ENCODE data around the gene PDCD2. TPM values are rescaled to one million over a fixed set of nuclear protein-coding genes. Genes with fewer than 3 reads are reported as not detected.
A peak's percentile ranks its signal among the peaks of the same experiment; 100 is the strongest.
"Not testable (repeated sequence)": the region's sequence is repeated elsewhere in the genome, so short reads cannot be mapped to it uniquely, and the experiment has no call there.

PDCD2 gene
- polyA plus RNA-seq, 10 donors: 46.6 to 55.4 (median 53.5) TPM

DNA sequence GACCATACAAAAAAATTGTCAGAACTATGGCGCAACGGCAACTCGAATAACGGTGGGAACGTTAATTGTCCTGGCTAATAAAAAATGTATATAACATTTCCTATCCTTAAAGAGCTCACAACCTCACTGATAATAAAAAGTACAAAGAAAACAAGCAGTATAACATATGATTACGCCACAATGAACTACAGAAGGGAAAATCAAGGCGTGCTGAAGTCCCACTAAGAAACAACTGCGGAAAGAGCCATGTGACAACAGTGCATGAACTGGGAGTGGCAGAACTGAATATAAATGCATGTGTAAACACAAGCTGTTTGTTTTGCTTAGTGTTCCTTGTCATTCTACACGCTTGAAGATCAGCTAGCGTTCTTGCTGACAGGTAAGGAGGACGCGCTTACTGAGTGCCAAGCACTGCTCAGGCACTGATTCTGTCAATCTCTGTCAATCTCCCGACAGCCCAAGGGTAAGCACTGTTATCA is 30.9 kb downstream of the PDCD2 start:
- no peak for DNase-seq

DNA sequence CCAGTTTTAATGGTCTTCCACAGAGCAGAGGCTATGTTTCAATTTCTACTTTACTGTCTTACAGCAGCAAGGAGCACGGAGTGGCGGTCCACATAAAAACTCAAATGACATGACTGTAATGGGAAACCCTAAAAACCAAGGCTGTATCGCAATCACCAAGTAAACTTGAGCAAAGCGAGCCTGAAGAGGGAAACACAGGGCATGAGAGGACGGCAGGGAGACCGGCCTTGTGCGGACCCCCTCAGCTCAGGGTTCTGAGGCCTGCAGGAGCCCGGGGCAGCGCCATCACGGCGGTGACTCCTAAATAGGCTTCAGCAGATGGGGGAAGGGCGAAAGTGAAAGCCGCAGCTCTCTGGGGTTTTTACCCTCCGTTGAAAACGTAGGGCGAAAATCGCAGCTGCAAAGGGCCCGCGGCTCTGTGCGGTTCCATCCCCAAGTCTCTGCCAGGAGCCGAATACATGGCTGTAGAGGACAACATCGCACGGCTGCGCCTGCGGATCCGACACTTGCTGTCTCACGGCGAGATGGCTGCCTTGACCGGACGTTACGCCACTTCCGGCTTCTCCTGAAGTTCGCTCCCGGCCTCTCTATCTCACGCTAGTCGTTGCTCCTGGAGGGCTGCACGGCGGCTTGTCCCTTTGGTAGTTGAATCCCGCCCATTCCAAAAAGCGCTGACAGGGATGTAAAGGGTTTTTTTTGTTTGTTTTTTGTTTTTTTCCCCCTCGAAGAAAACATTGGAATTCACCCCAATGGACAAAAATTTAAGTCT is 31.5 kb downstream of the PDCD2 start, which contains the start of gene PSMB1:
TSS of gene PSMB1 (minus strand) at position 543 of the 769 bp plus-strand sequence. CDS start at position 478, 65 bp downstream.
- DNase-seq: peak; percentile 96 to 98 (median 97)

DNA sequence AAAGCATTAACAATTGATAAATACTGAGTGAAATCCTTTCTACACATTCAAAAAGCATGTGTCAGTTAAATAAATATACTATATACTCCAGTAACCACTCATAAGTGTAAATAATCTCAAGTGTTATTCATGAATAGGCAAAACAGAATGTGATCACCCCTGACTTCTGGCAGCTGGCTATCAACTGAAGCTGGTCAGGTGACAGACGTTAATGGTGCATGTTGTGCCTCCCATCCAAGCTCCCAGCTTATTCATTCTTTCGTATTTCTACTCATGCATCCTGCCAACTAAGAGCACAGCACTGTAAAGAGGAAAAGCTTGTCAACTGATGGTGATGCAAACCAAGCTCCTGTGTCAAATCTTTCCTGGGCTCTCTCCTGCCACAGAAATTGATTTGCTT is 39.0 kb downstream of the PDCD2 start:
- DNase-seq: no peak

DNA sequence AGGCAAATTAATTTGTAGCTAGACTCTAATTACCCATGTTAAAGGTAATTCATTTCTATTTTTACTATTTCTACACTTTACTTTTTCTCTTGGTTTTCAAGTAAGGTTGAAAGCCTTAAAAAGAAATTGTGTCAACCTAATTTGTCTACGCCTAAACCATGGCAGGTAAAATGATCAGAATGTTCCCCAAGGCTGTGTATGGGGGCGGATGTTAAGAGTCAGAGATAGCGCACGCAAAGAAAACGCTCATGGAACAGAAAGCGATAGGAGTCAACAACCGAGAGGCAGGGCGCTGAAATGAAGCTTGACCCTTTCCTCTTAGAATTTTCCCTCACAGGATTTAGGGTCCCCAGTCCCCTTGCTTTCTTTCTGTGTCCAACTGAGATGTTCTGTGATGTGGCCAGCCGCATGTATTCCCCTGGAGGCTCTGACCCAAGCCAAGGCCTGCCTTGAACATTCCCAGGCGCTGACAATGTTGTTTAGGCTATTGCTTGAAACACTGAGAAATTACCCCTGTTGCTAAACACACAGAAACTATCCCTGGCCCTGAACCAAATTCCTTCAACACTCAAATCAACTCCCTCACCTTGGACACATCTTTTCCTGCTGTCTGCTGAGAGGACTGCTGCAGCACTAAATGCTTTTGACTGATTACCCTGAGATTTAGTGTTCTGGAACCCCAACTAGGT is 42.3 kb downstream of the PDCD2 start:
- DNase-seq: no peak

DNA sequence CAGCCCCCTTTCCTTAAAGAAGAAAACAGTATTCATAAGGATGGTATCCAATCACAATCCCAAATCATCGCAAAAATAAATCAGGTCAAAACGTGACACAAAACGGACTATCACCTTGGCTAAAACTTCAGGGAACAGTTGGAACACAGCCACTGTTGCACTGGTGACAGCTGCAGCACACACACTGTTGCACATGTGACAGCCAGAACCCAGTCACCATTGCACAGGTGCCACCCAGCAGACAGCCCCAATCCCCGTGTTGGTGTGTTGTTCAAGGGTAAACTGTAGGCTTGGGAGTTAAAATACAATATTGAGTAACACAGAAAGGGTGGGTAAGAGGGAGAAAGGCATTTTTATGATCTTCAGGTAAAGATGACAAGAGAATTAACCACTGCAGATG is 47.1 kb downstream of the PDCD2 start:
- no peak for DNase-seq

DNA sequence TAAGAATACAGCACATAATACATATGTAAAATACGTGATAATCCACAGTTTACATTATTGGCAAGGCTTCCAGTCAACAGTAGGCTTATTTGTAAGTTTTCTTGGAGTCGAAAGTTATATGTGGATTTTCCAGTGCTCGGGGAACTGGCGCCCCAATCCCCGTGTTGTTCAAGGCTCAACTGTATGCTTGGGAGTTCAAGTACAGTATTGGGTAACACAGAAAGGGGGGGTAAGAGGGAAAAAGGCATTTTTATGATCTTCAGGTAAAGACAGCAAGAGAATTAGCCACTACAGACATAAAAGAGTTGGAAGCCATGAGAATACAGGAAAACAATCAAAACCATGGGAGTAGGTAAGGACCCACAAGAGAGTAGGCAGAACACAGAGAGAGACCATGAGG is 47.8 kb downstream of the PDCD2 start:
- DNase-seq: no peak

DNA sequence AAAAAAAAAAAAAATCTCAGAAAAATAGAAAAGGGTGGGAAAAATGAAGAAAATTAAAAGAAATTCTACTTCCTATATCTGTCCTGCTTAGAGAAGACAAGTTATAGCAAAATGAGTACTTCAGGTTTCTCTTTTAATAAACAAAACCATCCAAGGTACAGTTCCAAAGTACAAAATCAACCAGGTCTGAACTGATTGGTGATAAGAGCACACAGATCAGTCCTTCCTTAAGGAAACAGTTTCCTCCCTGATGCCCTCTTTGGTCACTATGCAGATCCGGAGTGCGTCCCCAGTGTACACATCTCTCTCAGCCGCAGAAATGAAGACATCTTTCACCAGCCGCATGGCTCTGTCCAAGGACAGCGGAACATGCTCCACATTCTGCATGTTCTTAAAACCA is 49.4 kb downstream of the PDCD2 start:
- DNase-seq: no peak

DNA sequence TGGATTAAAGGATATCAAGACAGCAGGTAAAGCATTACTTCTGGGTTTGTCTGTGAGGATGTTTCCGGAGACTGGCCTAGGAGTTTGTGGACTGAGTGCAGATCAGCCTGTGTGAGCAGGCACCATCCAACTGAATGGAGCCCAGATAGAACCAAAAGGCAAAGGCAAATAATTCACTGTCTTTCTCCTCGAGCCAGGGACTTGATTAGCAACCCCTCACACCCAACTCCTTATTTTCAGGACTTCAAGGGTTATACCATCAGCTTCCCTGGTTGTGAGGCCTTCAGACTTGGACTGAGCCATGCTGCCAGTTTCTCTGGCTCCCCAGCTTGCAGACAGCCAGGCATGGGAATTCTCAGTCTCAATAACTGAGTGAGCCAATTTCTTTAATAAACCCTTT is 50.6 kb downstream of the PDCD2 start:
- no peak for DNase-seq

DNA sequence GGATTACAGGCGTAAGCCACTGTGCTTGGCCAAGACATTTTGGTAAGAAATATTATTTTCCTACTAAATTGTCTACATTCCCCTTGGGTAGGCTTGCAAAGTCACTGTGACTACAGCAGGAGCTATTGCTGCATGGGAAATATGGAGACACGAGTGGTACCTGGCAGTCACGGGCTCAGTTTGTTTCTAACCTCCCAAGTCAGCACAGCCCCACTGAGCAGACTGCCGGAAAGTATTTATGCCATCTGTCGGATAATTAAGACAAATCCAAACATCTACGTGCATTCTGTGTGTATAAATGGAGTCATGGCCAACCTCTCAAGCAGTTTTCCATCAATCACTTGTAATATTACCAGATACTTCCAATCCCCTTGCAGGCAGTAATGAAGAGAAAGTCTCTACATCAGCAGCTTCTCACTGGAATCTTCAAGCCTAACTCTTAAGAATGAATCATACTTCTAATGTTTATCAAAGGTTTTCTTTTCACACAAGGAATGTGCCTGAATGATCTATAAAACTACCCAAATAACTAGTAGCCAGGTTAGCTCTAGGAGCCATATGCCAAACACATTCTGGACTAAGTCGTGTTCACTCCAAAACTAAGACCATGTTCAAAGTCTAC is 51.5 kb downstream of the PDCD2 start:
- DNase-seq: no peak

DNA sequence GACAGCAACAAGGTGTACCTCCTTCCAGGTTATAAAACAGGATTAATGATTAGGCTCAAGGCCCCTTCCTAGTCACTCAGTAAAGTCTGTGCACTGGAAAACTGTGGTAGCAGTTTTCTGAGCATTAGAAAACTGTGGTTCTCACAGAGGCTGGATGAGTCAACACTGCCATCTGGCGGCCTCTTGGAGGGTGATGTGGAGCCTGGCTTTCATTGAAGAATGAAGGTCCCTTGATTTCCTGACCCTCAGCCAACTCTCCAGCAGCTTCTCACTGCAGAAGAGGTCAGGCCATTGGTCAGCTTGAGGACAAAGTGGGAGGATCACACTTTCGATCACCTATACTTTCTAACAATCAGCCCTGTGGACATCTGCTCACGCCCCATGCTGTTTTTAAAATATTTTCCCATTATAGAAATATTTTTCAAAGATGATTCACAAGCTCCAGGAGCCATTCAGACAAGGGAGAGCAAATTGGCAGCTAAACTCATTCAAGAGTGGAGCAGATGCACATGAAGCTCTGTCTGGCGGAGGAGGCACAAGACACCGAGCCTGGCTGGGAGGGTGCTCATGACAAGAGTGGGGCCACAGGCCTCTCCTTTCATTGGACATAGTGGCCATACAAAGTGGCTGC is 54.5 kb downstream of the PDCD2 start:
- peak; percentile 76 to 86 (median 79) for DNase-seq

DNA sequence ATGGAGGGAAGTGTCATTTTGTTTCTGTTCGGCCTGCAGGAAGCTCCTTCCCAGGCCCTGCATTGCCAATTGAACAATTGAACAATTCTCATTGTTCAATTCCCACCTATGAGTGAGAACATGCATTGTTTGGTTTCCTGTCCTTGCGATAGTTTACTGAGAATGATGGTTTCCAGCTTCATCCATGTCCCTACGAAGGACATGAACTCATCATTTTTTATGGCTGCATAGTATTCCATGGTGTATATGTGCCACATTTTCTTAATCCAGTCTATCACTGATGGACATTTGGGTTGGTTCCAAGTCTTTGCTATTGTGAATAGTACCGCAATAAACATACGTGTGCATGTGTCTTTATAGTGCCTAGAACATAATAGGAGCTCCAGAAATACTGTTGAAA is 56.4 kb downstream of the PDCD2 start:
- not testable (repeated sequence) for DNase-seq

DNA sequence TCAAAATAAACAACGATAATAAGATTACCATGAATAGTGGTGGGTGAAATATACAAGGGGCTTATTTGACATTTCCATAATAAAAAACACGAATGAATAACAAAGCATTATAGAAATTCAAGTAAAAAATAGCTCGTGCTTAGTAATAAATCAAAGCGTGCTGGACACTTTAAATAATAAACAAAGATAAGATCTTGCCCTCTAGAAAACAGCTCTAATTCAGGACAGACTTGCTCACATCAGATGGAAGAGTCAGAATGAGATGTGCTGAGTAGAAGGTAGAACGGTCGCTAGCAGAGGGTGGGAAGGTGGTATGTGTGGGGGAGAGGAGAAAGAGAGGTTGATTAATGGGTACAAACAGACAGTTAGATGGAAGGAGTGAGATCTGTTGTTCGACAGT is 58.6 kb downstream of the PDCD2 start:
- no peak for DNase-seq

Other genes with a start within 250 kb of the PDCD2 start
- 100 to 1,000 TPM; 119 to 141 (median 131) TPM for gene PSMB1, start 31.3 kb downstream of the PDCD2 start, polyA plus RNA-seq (ENCODE audit: insufficient read length in 10 of 10)
- gene TBP, start 30.3 kb downstream of the PDCD2 start, polyA plus RNA-seq (ENCODE audit: insufficient read length in 10 of 10): 10 to 100 TPM; 11.8 to 18.8 (median 15.0) TPM

All from muscle of back (tissue), 11 donors.